GM21825 (cell line): Measurements from ENCODE around the gene PWWP2B.

ENCODE experiments used
- ATAC-seq: cut with Tn5 transposase; IDR thresholded peaks from one replicate; pipeline ENCODE4 v1.9.1; 2021; ENCODE audit warnings: mild to moderate bottlenecking, moderate library complexity; ENCODE audit not compliant: unreplicated experiment

The PWWP2B gene

GRCh38 chr10:132465193-132465888 lies 68.3 kb downstream of the PWWP2B start:
- ATAC-seq, result no peak

GRCh38 chr10:132465889-132466519 lies 69.0 kb downstream of the PWWP2B start:
- ATAC-seq, result no peak

- ATAC-seq, result no peak
Measured at GRCh38 chr10:132466520-132467463, 69.8 kb downstream of the PWWP2B start.
